ENCODE measurements around the gene AKAP1. TPM values are rescaled to one million over a fixed set of nuclear protein-coding genes. Genes with fewer than 3 reads are reported as not detected.

The AKAP1 gene, protein sequence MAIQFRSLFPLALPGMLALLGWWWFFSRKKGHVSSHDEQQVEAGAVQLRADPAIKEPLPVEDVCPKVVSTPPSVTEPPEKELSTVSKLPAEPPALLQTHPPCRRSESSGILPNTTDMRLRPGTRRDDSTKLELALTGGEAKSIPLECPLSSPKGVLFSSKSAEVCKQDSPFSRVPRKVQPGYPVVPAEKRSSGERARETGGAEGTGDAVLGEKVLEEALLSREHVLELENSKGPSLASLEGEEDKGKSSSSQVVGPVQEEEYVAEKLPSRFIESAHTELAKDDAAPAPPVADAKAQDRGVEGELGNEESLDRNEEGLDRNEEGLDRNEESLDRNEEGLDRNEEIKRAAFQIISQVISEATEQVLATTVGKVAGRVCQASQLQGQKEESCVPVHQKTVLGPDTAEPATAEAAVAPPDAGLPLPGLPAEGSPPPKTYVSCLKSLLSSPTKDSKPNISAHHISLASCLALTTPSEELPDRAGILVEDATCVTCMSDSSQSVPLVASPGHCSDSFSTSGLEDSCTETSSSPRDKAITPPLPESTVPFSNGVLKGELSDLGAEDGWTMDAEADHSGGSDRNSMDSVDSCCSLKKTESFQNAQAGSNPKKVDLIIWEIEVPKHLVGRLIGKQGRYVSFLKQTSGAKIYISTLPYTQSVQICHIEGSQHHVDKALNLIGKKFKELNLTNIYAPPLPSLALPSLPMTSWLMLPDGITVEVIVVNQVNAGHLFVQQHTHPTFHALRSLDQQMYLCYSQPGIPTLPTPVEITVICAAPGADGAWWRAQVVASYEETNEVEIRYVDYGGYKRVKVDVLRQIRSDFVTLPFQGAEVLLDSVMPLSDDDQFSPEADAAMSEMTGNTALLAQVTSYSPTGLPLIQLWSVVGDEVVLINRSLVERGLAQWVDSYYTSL
- 10 to 100 TPM in 11 of 12 donors, not detected in 1; 45.8 to 86.5 (median 61.3) TPM for polyA plus RNA-seq (ENCODE audit: insufficient read length in 12 of 12)
- long read RNA-seq, donor 1, transcript AKAP1-205 (3 exons, 568 nt), result major isoform, 5 of 61 reads
- long read RNA-seq, donor 1, transcript AKAP1-202 (11 exons, 3,970 nt), result major isoform, 5 of 61 reads
- long read RNA-seq, donor 1, partial matches to known transcripts, result 48 of 61 reads
- long read RNA-seq, donor 1, other reads (novel, unspliced or antisense), result 0 of 61 reads
- long read RNA-seq, donor 2, transcript AKAP1-202 (11 exons, 3,970 nt), result major isoform, 8 of 57 reads
- long read RNA-seq, donor 2, partial matches to known transcripts, result 49 of 57 reads
- long read RNA-seq, donor 2, other reads (novel, unspliced or antisense), result 0 of 57 reads
- long read RNA-seq, donor 3, transcript AKAP1-202 (11 exons, 3,970 nt), result major isoform, 6 of 15 reads
- long read RNA-seq, donor 3, partial matches to known transcripts, result 8 of 15 reads
- long read RNA-seq, donor 3, other reads (novel, unspliced or antisense), result 0 of 15 reads
- long read RNA-seq, donor 4, partial matches to known transcripts, result 11 of 13 reads
- long read RNA-seq, donor 4, other reads (novel, unspliced or antisense), result 0 of 13 reads
- long read RNA-seq, donor 5, transcript AKAP1-202 (11 exons, 3,970 nt), result major isoform, 5 of 31 reads
- long read RNA-seq, donor 5, partial matches to known transcripts, result 25 of 31 reads
- long read RNA-seq, donor 5, other reads (novel, unspliced or antisense), result 0 of 31 reads
- long read RNA-seq, donor 6, partial matches to known transcripts, result 6 of 9 reads
- long read RNA-seq, donor 6, other reads (novel, unspliced or antisense), result 0 of 9 reads
- long read RNA-seq, donor 7, transcript AKAP1-202 (11 exons, 3,970 nt), result major isoform, 7 of 16 reads
- long read RNA-seq, donor 7, partial matches to known transcripts, result 9 of 16 reads
- long read RNA-seq, donor 7, other reads (novel, unspliced or antisense), result 0 of 16 reads
- long read RNA-seq, donor 8, transcript AKAP1-202 (11 exons, 3,970 nt), result major isoform, 14 of 40 reads
- long read RNA-seq, donor 8, partial matches to known transcripts, result 26 of 40 reads
- long read RNA-seq, donor 8, other reads (novel, unspliced or antisense), result 0 of 40 reads
- long read RNA-seq, donor 9, transcript AKAP1-202 (11 exons, 3,970 nt), result major isoform, 5 of 21 reads
- long read RNA-seq, donor 9, partial matches to known transcripts, result 15 of 21 reads
- long read RNA-seq, donor 9, other reads (novel, unspliced or antisense), result 0 of 21 reads
- long read RNA-seq, donor 10, transcript AKAP1-202 (11 exons, 3,970 nt), result major isoform, 15 of 26 reads
- long read RNA-seq, donor 10, partial matches to known transcripts, result 10 of 26 reads
- long read RNA-seq, donor 10, other reads (novel, unspliced or antisense), result 0 of 26 reads
- long read RNA-seq, donor 11, transcript AKAP1-202 (11 exons, 3,970 nt), result major isoform, 5 of 14 reads
- long read RNA-seq, donor 11, partial matches to known transcripts, result 8 of 14 reads
- long read RNA-seq, donor 11, other reads (novel, unspliced or antisense), result 0 of 14 reads

DNA sequence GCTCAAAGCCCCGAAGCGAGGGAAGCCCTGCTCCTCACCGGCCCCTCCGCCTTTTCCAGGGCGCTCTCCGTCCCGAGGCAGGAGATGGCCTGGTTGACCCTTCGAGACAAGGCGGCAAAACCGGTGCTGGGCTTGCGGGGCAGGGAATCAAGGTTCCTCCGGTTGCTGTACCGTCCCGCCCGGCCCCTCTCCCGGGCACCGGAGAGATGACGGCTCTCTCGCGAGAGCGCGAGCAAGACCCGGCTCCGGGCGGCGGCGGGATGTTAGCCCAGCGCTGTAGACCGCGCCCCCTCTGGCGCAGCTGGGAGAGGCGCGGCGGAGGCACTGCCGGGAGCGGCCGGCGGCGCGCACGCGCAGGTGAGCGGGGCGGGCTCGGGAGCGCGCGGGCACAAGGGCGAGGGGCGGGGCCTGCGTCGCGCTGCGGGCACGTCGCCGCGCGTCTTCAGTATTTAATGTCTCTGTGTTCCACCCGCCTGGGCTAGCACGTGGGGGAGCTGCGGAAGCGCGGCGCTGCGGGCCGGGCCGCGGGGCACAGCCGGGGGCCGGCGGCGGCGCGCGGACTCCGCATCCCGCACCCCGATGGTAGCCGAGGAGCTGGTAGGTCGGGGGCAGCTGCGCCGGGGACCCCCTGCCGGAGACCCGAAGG lies at the start of gene AKAP1:
AKAP1 (plus strand) TSS at position 445 of the 646 bp plus-strand sequence. CDS start 20,219 bp downstream, outside the sequence.
- DNase-seq, result peak; percentile 96

DNA sequence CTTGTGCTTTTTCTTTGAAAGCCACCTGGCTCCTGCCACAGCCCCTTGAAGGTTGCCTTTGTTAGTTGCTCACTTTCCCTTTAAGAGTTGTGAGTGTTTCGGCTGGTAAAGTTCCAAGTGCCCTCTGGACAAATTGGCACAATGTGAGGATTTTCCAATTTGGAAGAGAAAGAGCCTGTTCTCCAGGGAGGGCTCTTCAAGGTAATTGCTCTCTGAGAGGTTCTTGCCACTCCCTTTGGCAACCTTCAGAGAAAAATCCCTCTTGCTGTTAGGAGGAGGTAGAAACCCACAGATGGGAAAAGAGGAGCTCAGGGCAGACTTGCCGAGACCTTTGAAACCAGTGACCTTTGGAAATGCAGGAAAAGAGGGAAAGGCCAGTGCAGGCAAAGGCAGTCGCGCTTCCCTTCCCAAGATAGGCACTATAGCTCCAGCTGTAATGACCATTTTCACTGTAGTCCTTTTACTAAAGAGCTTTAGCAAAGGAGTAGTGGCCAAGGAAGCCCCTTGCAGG lies 49.0 kb upstream of the AKAP1 start:
- DNase-seq, result no peak

DNA sequence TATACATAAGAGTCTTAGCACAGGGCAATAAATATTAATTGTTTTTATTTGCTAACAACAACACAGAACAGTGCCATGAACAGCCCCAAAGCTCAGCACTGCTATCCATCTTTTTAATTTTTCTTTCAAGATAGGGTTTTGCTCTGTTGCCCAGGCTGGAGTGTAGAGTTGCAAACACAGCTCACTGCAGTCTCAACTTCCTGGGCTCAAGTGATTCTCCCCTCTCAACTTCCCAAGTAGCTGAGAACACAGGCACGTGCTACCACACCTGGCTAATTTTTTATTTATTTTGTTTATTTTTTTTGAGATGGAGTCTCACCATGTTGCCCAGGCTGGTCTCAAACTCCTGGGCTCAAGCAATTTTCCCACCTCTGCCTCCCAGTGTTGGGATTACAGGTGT lies 47.6 kb upstream of the AKAP1 start:
- no peak for DNase-seq

GRCh38 chr17:57038486-57038885 lies 46.6 kb upstream of the AKAP1 start:
- DNase-seq, result no peak

DNA sequence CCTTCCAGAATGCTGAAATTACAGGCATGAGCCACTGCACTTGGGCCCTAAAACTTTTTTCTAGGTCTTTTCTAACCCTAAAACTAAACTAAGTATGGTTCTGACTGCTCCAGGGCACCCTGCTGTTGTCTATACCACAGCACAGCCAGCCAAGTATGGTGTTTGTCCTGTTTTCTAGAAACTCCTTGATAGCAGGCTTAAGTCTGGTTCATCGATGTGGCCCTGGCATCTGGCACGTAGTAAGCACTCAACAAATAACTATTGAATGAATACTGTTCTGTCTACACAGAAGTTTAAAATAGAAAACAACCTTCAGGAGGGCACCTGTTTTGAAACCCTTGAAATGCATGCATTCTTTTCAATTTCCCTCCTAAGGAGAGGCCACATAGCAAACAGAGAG lies 44.5 kb upstream of the AKAP1 start:
- DNase-seq, result no peak

GRCh38 chr17:57043276-57043675 lies 41.8 kb upstream of the AKAP1 start:
- no peak for DNase-seq

DNA sequence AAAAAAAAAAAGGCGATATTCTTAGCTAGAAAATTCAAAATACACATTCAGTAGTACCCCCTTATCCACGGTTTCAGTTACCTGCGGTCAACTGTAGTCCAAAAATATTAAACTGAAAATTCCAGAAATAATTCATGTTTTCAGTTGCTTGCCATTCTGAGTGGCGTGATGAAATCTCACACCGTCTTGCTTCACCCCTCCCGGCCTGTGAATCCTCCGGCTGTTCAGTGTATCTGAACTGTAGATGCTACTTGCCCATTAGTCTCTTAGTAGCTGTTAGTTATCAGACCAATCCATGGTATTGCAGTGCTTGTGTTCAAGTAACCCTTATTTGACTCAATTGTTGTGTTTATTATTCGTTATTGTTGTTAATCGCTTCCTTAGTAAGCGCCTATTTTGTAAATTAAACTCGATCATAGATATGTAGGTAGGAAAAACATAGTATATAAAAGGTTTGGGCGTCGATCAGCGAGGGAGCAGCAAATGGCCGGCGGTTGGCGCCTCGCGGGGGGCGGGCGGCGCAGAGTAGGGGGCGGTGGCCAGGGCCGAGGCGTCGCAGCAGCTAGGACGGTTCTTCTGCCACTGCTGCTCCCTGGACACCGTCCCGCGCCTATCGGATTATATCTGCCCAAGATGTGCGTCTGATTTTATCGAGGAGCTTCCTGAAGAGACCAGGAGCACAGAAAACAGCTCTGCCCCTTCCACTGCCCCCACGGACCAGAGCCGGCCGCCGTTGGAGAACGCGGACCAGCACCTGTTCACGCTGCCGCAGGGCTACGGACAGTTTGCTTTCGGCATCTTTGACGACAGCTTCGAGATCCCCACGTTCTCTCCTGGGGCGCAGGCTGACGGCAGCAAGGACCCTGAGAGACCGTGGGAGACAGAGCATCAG lies 39.8 kb upstream of the AKAP1 start:
- DNase-seq, result no peak

- peak; percentile 25 for DNase-seq
Observed at GRCh38 chr17:57045868-57046704, 39.0 kb upstream of the AKAP1 start.

DNA sequence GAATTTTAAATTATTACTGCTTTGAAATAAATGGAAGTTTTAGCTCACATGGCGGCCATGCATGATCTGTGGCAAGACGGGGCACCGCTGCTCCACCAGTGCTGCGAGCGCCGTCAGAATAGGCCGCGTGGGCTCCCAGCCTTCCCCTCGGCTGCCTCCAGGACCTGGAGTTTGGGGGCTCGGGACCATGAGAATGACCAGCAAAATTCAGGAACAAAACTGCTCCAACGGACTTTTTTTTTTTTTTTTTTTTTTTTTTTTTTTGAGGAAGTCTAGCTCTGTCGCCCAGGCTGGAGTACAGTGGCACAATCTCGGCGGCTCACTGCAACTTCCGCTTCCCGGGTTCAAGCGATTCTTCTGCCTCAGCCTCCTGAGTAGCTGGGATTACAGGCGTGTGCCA lies 38.3 kb upstream of the AKAP1 start:
- DNase-seq, result no peak

- DNase-seq, result no peak
Observed at GRCh38 chr17:57048096-57048495, 37.0 kb upstream of the AKAP1 start.

DNA sequence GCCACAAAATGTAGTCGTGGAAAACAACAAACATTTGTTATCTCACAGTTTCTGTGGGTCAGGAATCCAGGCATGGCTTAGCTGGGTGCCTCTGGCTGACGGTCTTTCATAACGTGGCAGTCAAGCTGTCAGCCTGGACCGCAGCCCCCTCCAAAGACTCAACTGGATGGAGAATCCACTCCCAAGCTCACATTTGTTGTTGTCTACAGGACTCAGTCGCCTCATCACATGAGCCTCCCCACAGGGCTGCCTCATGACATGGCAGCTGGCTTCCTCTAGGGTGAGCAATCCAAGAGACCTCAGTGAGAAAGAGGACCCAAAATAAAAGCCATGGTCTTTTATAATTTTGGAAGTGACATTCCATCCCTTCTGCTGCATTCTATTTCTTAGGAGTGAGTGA lies 34.7 kb upstream of the AKAP1 start:
- no peak for DNase-seq

DNA sequence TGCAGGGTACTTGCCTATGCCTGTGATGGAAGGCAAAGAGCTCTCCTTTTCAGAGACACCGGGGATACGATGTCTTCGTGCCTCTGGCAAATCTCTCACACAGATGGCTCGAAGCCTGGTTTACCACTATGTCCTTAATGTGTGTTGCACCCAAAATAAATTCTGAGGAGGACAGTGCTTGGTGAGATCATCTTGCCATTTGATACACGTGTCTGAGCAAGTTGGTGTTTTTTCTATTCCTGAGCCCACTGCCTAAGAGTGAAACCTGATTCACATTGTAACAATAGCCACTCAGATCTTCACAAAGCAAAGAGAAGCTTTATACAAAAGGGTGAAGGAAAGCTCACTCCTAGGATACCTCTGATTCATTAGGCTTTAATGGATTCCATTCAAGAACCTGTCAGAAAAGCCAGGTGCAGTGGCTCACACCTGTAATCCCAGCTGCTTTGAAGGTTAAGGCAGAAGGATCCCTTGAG lies 33.1 kb upstream of the AKAP1 start:
- DNase-seq, result no peak

DNA sequence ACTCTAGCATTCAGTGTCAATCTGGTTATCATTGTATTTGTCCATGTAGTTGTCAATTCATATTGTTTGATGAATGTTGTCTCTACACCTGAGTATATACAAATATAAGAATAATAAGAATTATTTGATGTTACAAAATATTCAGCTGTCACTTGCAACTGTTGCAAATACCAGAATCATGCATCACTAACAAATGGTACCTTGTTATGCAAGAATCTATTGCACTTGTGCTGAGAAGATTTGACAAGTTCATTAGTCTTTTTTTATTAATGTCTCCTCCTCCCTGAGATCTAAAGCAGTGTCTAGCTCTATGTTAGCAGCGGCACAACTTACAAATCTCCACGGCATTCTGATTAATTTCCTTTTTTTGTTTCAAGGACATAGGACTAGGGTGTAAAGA lies 22.2 kb upstream of the AKAP1 start:
- DNase-seq, result no peak

- DNase-seq, result no peak
Observed at GRCh38 chr17:57067162-57067561, 17.9 kb upstream of the AKAP1 start.

DNA sequence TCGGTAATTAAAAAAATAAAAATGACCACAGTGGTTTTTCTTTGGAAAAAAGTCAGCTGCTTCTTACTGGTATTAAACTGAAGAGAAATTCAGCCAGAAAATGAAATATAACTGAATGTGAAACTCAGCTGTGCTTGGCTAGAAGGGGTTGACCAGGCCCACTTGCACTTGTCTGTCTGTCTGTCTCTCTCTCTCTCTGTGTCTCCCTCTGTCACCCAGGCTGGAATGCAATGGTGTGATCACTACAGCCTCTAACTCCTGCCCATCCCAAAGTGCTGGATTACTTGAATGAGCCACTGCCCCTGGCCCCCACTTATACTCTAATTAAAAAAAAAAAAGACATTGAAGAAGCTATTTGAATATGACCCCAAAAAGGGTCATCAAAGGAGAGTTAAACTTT lies 17.3 kb upstream of the AKAP1 start:
- DNase-seq, result no peak

DNA sequence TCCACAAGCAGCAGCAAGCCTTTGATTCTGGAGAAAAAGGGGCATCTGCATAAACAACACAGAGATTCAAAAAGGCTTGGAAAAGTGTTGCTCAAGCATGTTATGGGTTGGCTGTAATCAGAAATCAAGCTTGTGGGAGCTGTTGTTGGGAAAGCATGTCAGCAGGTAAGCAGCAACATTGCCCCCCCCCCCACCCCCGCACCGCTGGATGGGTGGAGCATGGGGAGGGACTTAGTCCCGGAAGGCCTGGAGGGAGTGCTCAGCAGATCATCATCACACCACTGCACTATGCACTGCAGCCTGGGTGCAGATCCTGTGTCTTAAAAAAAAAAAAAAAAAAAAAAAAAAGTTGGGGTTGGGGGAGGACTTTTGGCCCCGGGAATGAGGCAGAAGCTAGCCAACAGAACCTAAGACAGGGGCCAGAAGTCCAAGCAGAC lies 16.8 kb upstream of the AKAP1 start:
- no peak for DNase-seq
